GM19438 (cell line): ENCODE results near the gene STX18.
A peak's percentile ranks its signal among the peaks of the same experiment; 100 is the strongest.

ENCODE experiments used
- ATAC-seq: cut with Tn5 transposase; IDR thresholded peaks from one replicate; pipeline ENCODE4 v1.9.1; 2021; ENCODE audit warnings: low read depth; ENCODE audit not compliant: unreplicated experiment

STX18 gene

GRCh38 chr4:4408576-4409335 is 133.1 kb downstream of the STX18 start:
- no peak for ATAC-seq

GRCh38 chr4:4408132-4408523 is 133.7 kb downstream of the STX18 start:
- no peak for ATAC-seq

GRCh38 chr4:4407299-4408131 is 134.3 kb downstream of the STX18 start:
- ATAC-seq = no peak

- ATAC-seq = no peak
Measured at GRCh38 chr4:4406455-4407298, 135.2 kb downstream of the STX18 start.

- ATAC-seq = no peak
Measured at GRCh38 chr4:4405358-4405962, 136.4 kb downstream of the STX18 start.

- ATAC-seq = no peak
Measured at GRCh38 chr4:4402966-4403365, 138.9 kb downstream of the STX18 start.

GRCh38 chr4:4401036-4401435 is 140.8 kb downstream of the STX18 start:
- no peak for ATAC-seq

GRCh38 chr4:4398430-4398829 is 143.4 kb downstream of the STX18 start:
- no peak for ATAC-seq

GRCh38 chr4:4397441-4397819 is 144.4 kb downstream of the STX18 start:
- ATAC-seq = no peak

GRCh38 chr4:4396628-4397440 is 145.0 kb downstream of the STX18 start:
- ATAC-seq = no peak

- ATAC-seq = peak; percentile 80
Measured at GRCh38 chr4:4395849-4396627, 145.8 kb downstream of the STX18 start.

GRCh38 chr4:4395371-4395770 is 146.5 kb downstream of the STX18 start:
- no peak for ATAC-seq

- ATAC-seq = no peak
Measured at GRCh38 chr4:4394644-4395043, 147.2 kb downstream of the STX18 start.

- no peak for ATAC-seq
Measured at GRCh38 chr4:4392501-4393183, 149.2 kb downstream of the STX18 start.

GRCh38 chr4:4391866-4392265 is 150.0 kb downstream of the STX18 start:
- no peak for ATAC-seq

GRCh38 chr4:4390515-4391240 is 151.2 kb downstream of the STX18 start:
- no peak for ATAC-seq

- ATAC-seq = no peak
Measured at GRCh38 chr4:4390046-4390445, 151.8 kb downstream of the STX18 start.
